GM12892 (cell line): Measurements from ENCODE around the gene DNAH1.

Experiments
- POLR2A ChIP-seq: IDR thresholded peaks from 2 replicates; pipeline ENCODE4 v1.6.1; 2011; ENCODE audit warnings: low read depth, low read length, control low read depth
- POLR2AphosphoS5 ChIP-seq: IDR thresholded peaks from 2 replicates; pipeline ENCODE4 v1.6.1; 2011; ENCODE audit warnings: low read depth, low read length, control low read depth
- TAF1 ChIP-seq: IDR thresholded peaks from 2 replicates; pipeline ENCODE4 v1.6.1; 2011; ENCODE audit warnings: low read depth, mild to moderate bottlenecking, control low read depth, low read length, borderline replicate concordance

GRCh38 chr3:52353291-52353855 is 37.3 kb downstream of the DNAH1 start:
- TF ChIP-seq POLR2A (no peak), POLR2AphosphoS5 (no peak), TAF1 (no peak)
